HG03565 (cell line): Measurements from ENCODE around the gene GRB10.

Experiments
- ATAC-seq: cut with Tn5 transposase; IDR thresholded peaks from one replicate; pipeline ENCODE4 v1.9.1; 2021; ENCODE audit warnings: mild to moderate bottlenecking, moderate library complexity; ENCODE audit not compliant: unreplicated experiment

GRB10 gene

GRCh38 chr7:50803359-50804337, 21.0 kb upstream of the GRB10 start:
- ATAC-seq, result no peak

GRCh38 chr7:50801907-50802306, 19.2 kb upstream of the GRB10 start:
- no peak for ATAC-seq

- ATAC-seq, result no peak
These were observed 17.2 kb upstream of the GRB10 start for GRCh38 chr7:50799873-50800272.

- no peak for ATAC-seq
These were observed 15.4 kb upstream of the GRB10 start for GRCh38 chr7:50798126-50798525.

GRCh38 chr7:50795831-50796230, 13.1 kb upstream of the GRB10 start:
- no peak for ATAC-seq

- ATAC-seq, result no peak
These were observed 12.6 kb upstream of the GRB10 start for GRCh38 chr7:50795253-50795652.

GRCh38 chr7:50793947-50794570, 11.4 kb upstream of the GRB10 start:
- ATAC-seq, result no peak

- ATAC-seq, result no peak
These were observed 10.6 kb upstream of the GRB10 start for GRCh38 chr7:50793120-50793946.

- no peak for ATAC-seq
These were observed 9.8 kb upstream of the GRB10 start for GRCh38 chr7:50792342-50793119.

- no peak for ATAC-seq
These were observed 9.2 kb upstream of the GRB10 start for GRCh38 chr7:50791938-50792341.

GRCh38 chr7:50791363-50791937, 8.8 kb upstream of the GRB10 start:
- no peak for ATAC-seq

- ATAC-seq, result no peak
These were observed 7.7 kb upstream of the GRB10 start for GRCh38 chr7:50790381-50790780.

- ATAC-seq, result no peak
These were observed 5.7 kb upstream of the GRB10 start for GRCh38 chr7:50788382-50788781.

- no peak for ATAC-seq
These were observed 5.1 kb upstream of the GRB10 start for GRCh38 chr7:50787825-50788224.

- no peak for ATAC-seq
These were observed 2.6 kb upstream of the GRB10 start for GRCh38 chr7:50785346-50785745.

GRCh38 chr7:50783801-50784507, 1.3 kb upstream of the GRB10 start:
- ATAC-seq, result no peak

- ATAC-seq, result no peak
These were observed 607 bp upstream of the GRB10 start for GRCh38 chr7:50783303-50783702.

- ATAC-seq, result no peak
These were observed 1.1 kb downstream of the GRB10 start for GRCh38 chr7:50781381-50782293.

- ATAC-seq, result no peak
These were observed 2.3 kb downstream of the GRB10 start for GRCh38 chr7:50780436-50780835.
